ENCODE measurements around the gene PSMC5. TPM values are rescaled to one million over a fixed set of nuclear protein-coding genes. Genes with fewer than 3 reads are reported as not detected.
"Not testable (repeated sequence)": the region's sequence is repeated elsewhere in the genome, so short reads cannot be mapped to it uniquely, and the experiment has no call there.

The PSMC5 gene
- total RNA-seq, 2 experiments from 2014 or later = 32.6 to 105 TPM

DNA sequence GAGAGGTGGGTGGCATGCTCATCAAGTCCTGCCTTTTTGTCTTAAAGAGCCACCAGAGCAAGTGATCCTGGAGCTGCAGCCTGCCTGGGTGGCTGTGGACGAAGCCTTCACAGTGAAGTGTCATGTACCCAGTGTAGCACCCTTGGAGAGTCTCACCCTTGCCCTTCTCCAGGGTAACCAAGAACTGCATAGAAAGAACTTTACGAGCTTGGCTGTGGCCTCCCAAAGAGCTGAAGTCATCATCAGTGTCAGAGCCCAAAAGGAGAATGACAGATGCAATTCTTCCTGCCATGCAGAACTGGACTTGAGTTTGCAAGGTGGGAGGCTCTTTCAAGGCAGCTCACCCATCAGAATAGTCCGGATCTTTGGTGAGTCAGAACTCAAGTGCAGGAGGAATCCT, 32.0 kb downstream of the PSMC5 start:
- TF ChIP-seq, protein P1, sequence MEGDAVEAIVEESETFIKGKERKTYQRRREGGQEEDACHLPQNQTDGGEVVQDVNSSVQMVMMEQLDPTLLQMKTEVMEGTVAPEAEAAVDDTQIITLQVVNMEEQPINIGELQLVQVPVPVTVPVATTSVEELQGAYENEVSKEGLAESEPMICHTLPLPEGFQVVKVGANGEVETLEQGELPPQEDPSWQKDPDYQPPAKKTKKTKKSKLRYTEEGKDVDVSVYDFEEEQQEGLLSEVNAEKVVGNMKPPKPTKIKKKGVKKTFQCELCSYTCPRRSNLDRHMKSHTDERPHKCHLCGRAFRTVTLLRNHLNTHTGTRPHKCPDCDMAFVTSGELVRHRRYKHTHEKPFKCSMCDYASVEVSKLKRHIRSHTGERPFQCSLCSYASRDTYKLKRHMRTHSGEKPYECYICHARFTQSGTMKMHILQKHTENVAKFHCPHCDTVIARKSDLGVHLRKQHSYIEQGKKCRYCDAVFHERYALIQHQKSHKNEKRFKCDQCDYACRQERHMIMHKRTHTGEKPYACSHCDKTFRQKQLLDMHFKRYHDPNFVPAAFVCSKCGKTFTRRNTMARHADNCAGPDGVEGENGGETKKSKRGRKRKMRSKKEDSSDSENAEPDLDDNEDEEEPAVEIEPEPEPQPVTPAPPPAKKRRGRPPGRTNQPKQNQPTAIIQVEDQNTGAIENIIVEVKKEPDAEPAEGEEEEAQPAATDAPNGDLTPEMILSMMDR (conservative IDR thresholded peaks at IDR 0.05; ENCODE audit: low read length) = no peak
- TF ChIP-seq EZH2phosphoT487 (IDR thresholded peaks at IDR 0.05; ENCODE audit: borderline replicate concordance, low read depth, low read length) = no peak
- H3K36me3 ChIP-seq (ENCODE audit: insufficient read depth, low read length) = no peaks in the 10 kb centered on the region
- no peak overlapping the region for H3K4me3 ChIP-seq (ENCODE audit: low read depth, low read length, poor library complexity, severe bottlenecking)
- no peaks in the 10 kb centered on the region for H3K9me2 ChIP-seq (ENCODE audit: insufficient read depth, low read length)
- CTCF ChIA-PET (ENCODE audit: unreplicated experiment) = no interaction called here
- BruUV-seq (replicated peaks) = no TSS peak
- no peaks in the 10 kb centered on the region for H3K9me3 ChIP-seq (ENCODE audit: low read length)
- no peak overlapping the region for H2AFZ ChIP-seq (ENCODE audit: low read length)
- H3K27ac ChIP-seq (ENCODE audit: low read depth, low read length, poor library complexity, severe bottlenecking) = no peak overlapping the region
- no peaks in the 10 kb centered on the region for H3K4me1 ChIP-seq (ENCODE audit: insufficient read depth, low read length, poor library complexity, severe bottlenecking)
- POLR2A ChIA-PET = no interaction called here
- no peaks in the 10 kb centered on the region for H4K20me1 ChIP-seq (ENCODE audit: insufficient read depth, low read length)
- intact Hi-C loops (cut with micrococcal nuclease; ENCODE audit: unreplicated experiment) = no loop called here
- DNase-seq (ENCODE audit: low spot score) = no peak
- no peak overlapping the region for H3K4me2 ChIP-seq (ENCODE audit: low read length)
- no peaks in the 10 kb centered on the region for H3K79me2 ChIP-seq (ENCODE audit: insufficient read depth, low read depth, low read length)

DNA sequence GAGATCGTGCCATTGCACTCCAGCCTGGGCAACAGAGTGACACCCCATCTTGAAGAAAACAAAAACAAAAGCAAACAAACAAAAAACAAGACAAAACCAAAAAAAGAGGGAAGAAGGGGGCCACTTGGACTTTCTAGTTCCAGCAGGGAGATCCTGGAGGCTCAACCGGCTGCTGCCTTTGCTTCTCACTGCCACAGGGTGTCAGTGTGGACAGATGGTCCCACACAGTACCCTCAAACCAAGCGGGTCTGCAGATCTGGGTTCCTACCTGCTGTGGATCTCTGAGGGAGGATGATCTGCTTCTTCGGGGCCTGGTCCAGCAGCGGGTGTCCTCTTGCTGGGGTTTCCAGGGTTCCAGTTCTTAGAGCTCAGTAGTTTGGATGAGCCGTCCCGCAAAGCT, 39.4 kb downstream of the PSMC5 start:
- CTCF ChIA-PET (ENCODE audit: unreplicated experiment) = interaction anchor here (1.6 kb wide), 1 partner anchor 18 kb away, joined by 4 read pairs; no protein-coding TSS in a partner anchor
- H3K27ac ChIP-seq (ENCODE audit: low read depth, low read length, poor library complexity, severe bottlenecking); H3K79me2 ChIP-seq (ENCODE audit: insufficient read depth, low read depth, low read length); H3K36me3 ChIP-seq (ENCODE audit: insufficient read depth, low read length); H4K20me1 ChIP-seq (ENCODE audit: insufficient read depth, low read length); POLR2A ChIA-PET; H3K4me2 ChIP-seq (ENCODE audit: low read length); H3K9me3 ChIP-seq (ENCODE audit: low read length); H3K4me3 ChIP-seq (ENCODE audit: low read depth, low read length, poor library complexity, severe bottlenecking); H3K4me1 ChIP-seq (ENCODE audit: insufficient read depth, low read length, poor library complexity, severe bottlenecking); H3K9me2 ChIP-seq (ENCODE audit: insufficient read depth, low read length); intact Hi-C loops (cut with micrococcal nuclease; ENCODE audit: unreplicated experiment); BruUV-seq (replicated peaks): not testable (repeated sequence)
- H2AFZ ChIP-seq (ENCODE audit: low read length) = peak overlapping the region; percentile 39; the same call in 1 of the 2 replicates
- DNase-seq (ENCODE audit: low spot score) = peak; percentile 31

DNA sequence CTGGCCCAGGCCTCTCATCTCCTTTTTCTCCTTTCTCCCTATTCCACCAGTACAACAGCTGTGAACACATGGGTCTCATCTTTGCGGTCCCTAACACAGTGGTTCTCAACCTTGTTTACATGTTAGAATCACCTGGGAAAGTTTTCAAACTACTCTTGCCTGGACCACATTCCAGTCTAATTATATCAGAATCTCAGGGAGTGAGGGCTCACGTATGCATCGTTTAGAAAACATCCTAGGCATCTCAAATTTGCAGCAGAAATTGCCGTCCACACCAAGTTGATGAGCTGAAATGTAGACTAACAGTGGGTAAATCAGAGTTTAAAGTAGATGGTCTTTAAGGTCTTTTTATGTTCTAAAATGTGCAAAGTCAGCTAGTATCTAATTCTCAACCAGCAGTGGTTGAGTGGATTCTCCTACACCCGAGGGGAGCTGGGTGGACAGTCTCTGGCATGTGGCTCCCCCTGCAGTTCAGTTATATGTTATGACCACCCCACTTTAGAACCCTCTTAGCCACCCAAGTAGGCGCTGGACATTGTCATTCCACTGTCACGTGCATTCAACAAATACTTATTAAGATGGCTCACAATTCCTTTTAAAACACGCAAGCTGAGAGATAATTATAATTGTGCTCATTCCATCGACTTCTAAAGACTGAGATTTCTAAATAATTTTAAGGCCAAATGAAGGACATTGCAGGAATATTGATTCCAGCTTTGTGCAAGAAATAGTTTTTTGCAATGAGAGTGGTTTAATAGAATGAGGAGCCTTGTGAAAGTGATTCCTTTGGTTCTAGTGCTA, 42.5 kb downstream of the PSMC5 start:
- intact Hi-C loops (cut with micrococcal nuclease; ENCODE audit: unreplicated experiment); H2AFZ ChIP-seq (ENCODE audit: low read length); POLR2A ChIA-PET: not testable (repeated sequence)

DNA sequence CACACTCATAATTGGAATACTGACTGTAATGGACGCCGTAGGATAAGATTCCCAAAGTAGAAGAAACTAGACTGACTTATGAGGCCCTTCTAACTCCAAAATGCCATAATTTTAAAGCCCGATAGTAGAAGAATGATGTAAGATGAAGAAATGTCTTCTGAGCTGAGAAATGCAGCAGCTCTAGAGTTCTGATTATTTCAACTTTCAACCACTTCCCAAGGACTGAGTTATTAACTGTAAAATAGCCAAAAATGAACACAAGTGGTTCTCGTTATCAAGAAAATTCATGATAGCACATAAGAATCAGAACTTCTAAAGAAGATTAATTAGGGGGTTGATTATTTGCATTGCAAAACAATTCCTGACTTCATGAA, 43.0 kb downstream of the PSMC5 start:
- BruUV-seq (replicated peaks); DNase-seq (ENCODE audit: low spot score); intact Hi-C loops (cut with micrococcal nuclease; ENCODE audit: unreplicated experiment); H3K79me2 ChIP-seq (ENCODE audit: insufficient read depth, low read depth, low read length); H3K4me2 ChIP-seq (ENCODE audit: low read length); H3K27ac ChIP-seq (ENCODE audit: low read depth, low read length, poor library complexity, severe bottlenecking); H3K36me3 ChIP-seq (ENCODE audit: insufficient read depth, low read length); H3K9me3 ChIP-seq (ENCODE audit: low read length); H3K4me3 ChIP-seq (ENCODE audit: low read depth, low read length, poor library complexity, severe bottlenecking); POLR2A ChIA-PET; H4K20me1 ChIP-seq (ENCODE audit: insufficient read depth, low read length); H3K9me2 ChIP-seq (ENCODE audit: insufficient read depth, low read length); H2AFZ ChIP-seq (ENCODE audit: low read length); CTCF ChIA-PET (ENCODE audit: unreplicated experiment); H3K4me1 ChIP-seq (ENCODE audit: insufficient read depth, low read length, poor library complexity, severe bottlenecking): not testable (repeated sequence)

More for the DNA sequence above, 42.5 kb downstream of the PSMC5 start:
- DNase-seq (ENCODE audit: low spot score); H3K36me3 ChIP-seq (ENCODE audit: insufficient read depth, low read length); H3K4me3 ChIP-seq (ENCODE audit: low read depth, low read length, poor library complexity, severe bottlenecking); CTCF ChIA-PET (ENCODE audit: unreplicated experiment); H3K4me2 ChIP-seq (ENCODE audit: low read length); H3K27ac ChIP-seq (ENCODE audit: low read depth, low read length, poor library complexity, severe bottlenecking); H3K4me1 ChIP-seq (ENCODE audit: insufficient read depth, low read length, poor library complexity, severe bottlenecking); BruUV-seq (replicated peaks); H3K9me2 ChIP-seq (ENCODE audit: insufficient read depth, low read length); H3K79me2 ChIP-seq (ENCODE audit: insufficient read depth, low read depth, low read length); H3K9me3 ChIP-seq (ENCODE audit: low read length); H4K20me1 ChIP-seq (ENCODE audit: insufficient read depth, low read length): not testable (repeated sequence)
- TF ChIP-seq, protein P1 (conservative IDR thresholded peaks at IDR 0.05; ENCODE audit: low read length) = peak; percentile 52

DNA sequence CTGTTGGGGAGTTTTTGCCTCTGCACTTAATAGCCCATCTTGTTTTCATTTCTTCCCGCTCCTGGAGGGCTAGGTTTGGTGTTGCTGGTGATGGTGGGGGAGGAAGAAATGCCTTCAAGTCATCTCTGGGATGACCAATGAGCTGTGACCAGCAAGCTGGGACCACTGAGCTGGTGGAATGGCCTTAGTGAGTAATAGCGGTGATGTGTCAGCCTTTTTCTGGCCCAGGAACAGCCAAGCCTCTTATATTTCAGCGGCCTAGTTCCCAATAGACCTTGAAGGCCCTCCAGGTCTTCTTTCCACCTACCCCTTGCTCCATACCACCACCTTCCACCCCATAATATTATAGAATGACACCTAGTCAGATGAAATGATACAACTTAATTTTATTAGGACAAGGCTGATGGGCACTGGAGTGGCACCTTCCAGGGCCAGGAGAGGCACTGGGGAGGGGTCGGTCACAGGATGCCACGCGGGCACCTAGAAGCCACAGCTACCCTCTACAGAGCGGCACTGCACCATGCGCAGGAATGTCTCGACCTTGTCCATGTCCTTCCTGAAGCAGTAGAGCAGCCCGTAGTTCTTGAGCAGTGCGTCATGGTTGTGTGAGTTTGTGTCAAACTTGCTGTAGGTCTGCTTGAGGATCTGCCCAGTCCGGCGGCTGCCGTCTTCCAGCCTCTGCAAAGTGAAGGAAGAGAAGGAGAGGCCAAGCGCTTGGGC, 44.6 kb downstream of the PSMC5 start:
- BruUV-seq (replicated peaks); H3K36me3 ChIP-seq (ENCODE audit: insufficient read depth, low read length); intact Hi-C loops (cut with micrococcal nuclease; ENCODE audit: unreplicated experiment); H3K4me3 ChIP-seq (ENCODE audit: low read depth, low read length, poor library complexity, severe bottlenecking); H3K4me1 ChIP-seq (ENCODE audit: insufficient read depth, low read length, poor library complexity, severe bottlenecking); H3K9me3 ChIP-seq (ENCODE audit: low read length); CTCF ChIA-PET (ENCODE audit: unreplicated experiment); H3K9me2 ChIP-seq (ENCODE audit: insufficient read depth, low read length); H3K4me2 ChIP-seq (ENCODE audit: low read length); POLR2A ChIA-PET; H2AFZ ChIP-seq (ENCODE audit: low read length); H3K27ac ChIP-seq (ENCODE audit: low read depth, low read length, poor library complexity, severe bottlenecking); DNase-seq (ENCODE audit: low spot score); H4K20me1 ChIP-seq (ENCODE audit: insufficient read depth, low read length); H3K79me2 ChIP-seq (ENCODE audit: insufficient read depth, low read depth, low read length): not testable (repeated sequence)

Measured in OCI-LY7 (cell line).